CD14-positive monocyte (primary cell): ENCODE results near the gene TRPC6. TPM values are rescaled to one million over a fixed set of nuclear protein-coding genes. Genes with fewer than 3 reads are reported as not detected.

ENCODE experiments used
- DNase-seq, 3 donors: peaks; one replicate each; pipeline ENCODE4 v3.0.0-alpha.2; 2011 to 2022
- H2AFZ ChIP-seq: 2 replicates; pipeline ENCODE4 v1.6.0; 2012; ENCODE audit warnings: mild to moderate bottlenecking, low read depth, low read length, inconsistent platforms; ENCODE audit not compliant: insufficient read depth, poor library complexity, severe bottlenecking
- H3K27ac ChIP-seq, 2 donors: 1 replicate in 1 of 2; 2 replicates in 1 of 2; pipeline ENCODE4 v1.5.1; 2012 to 2013; ENCODE audit warnings: low read length in 2 of 2, control low read depth in 1 of 2, inconsistent platforms in 1 of 2, low read depth in 1 of 2, mild to moderate bottlenecking in 1 of 2
- H3K27me3 ChIP-seq, 2 donors: one replicate each; pipeline versions ENCODE4 v1.6.0 to v1.6.1; 2011 to 2013; ENCODE audit warnings: low read length in 2 of 2; ENCODE audit not compliant: control insufficient read depth in 2 of 2, insufficient read depth in 2 of 2
- H3K36me3 ChIP-seq, 2 donors: replicated peaks in 1 of 2; 1 replicate in 1 of 2; 2 replicates in 1 of 2; pipeline versions ENCODE4 v1.5.1 to v1.6.1; 2012 to 2013; ENCODE audit warnings: low read length in 2 of 2, control low read depth in 1 of 2, inconsistent platforms in 1 of 2, mild to moderate bottlenecking in 1 of 2; ENCODE audit not compliant: insufficient read depth in 2 of 2, control insufficient read depth in 1 of 2
- H3K4me1 ChIP-seq, 2 donors: 1 replicate in 1 of 2; 2 replicates in 1 of 2; pipeline versions ENCODE4 v1.5.1 to v1.6.1; 2012 to 2013; ENCODE audit warnings: low read length in 2 of 2, control low read depth in 1 of 2, inconsistent platforms in 1 of 2, mild to moderate bottlenecking in 1 of 2, moderate library complexity in 1 of 2; ENCODE audit not compliant: insufficient read depth in 2 of 2, control insufficient read depth in 1 of 2
- H3K4me2 ChIP-seq: replicated peaks from 2 replicates; pipeline ENCODE3; 2012; ENCODE audit warnings: low read length, moderate library complexity, mild to moderate bottlenecking; ENCODE audit not compliant: poor library complexity, severe bottlenecking; ENCODE audit errors: extremely low read depth
- H3K4me3 ChIP-seq, 3 experiments: fragments of 200-600 bp in 1 of 3; sonication (generic) in 1 of 3; replicated peaks in 1 of 3; 1 replicate in 2 of 3; 2 replicates in 1 of 3; pipeline ENCODE4 v1.5.1; 2011 to 2013; ENCODE audit warnings: low read length in 3 of 3, mild to moderate bottlenecking in 3 of 3, control low read depth in 2 of 3, low read depth in 2 of 3, inconsistent platforms in 1 of 3, moderate library complexity in 1 of 3
- H3K79me2 ChIP-seq: 2 replicates; pipeline ENCODE4 v1.6.0; 2012; ENCODE audit warnings: mild to moderate bottlenecking, control low read depth, inconsistent platforms, low read length, moderate library complexity; ENCODE audit not compliant: insufficient read depth
- H3K9ac ChIP-seq: 2 replicates; pipeline ENCODE4 v1.6.0; 2017; ENCODE audit warnings: low read length, mild to moderate bottlenecking; ENCODE audit not compliant: insufficient read depth, poor library complexity, severe bottlenecking
- H3K9me3 ChIP-seq, 2 donors: replicated peaks in 1 of 2; 1 replicate in 1 of 2; 2 replicates in 1 of 2; pipeline versions ENCODE4 v1.5.1 to v1.6.1; 2012 to 2013; ENCODE audit warnings: low read length in 2 of 2, control low read depth in 1 of 2; ENCODE audit not compliant: control insufficient read depth in 1 of 2, insufficient read depth in 1 of 2
- H4K20me1 ChIP-seq: 2 replicates; pipeline ENCODE4 v1.6.0; 2012; ENCODE audit warnings: mild to moderate bottlenecking, low read length, control low read depth, moderate library complexity; ENCODE audit not compliant: insufficient read depth
- H3K27ac Mint-ChIP-seq, 7 donors: one replicate each; pipeline ENCODE4 v1.8.0; 2020; ENCODE audit warnings: mild to moderate bottlenecking in 7 of 7, mixed read lengths in 7 of 7, moderate library complexity in 6 of 7, inconsistent platforms in 2 of 7
- H3K27me3 Mint-ChIP-seq, 3 donors: one replicate each; pipeline ENCODE4 v1.8.0; 2021 to 2022; ENCODE audit warnings: low read depth in 3 of 3, mild to moderate bottlenecking in 3 of 3, mixed read lengths in 3 of 3, moderate library complexity in 3 of 3, inconsistent platforms in 1 of 3
- H3K36me3 Mint-ChIP-seq, 2 donors: one replicate each; pipeline ENCODE4 v1.8.0; 2020; ENCODE audit warnings: mixed read lengths in 2 of 2, inconsistent platforms in 1 of 2, mild to moderate bottlenecking in 1 of 2
- H3K4me1 Mint-ChIP-seq: one replicate; pipeline ENCODE4 v1.8.0; 2020; ENCODE audit warnings: mild to moderate bottlenecking, mixed read lengths
- H3K4me3 Mint-ChIP-seq, 2 donors: one replicate each; pipeline ENCODE4 v1.8.0; 2020; ENCODE audit warnings: mild to moderate bottlenecking in 2 of 2, mixed read lengths in 2 of 2, moderate library complexity in 1 of 2
- H3K9me3 Mint-ChIP-seq, 7 donors: one replicate each; pipeline ENCODE4 v1.8.0; 2020 to 2022; ENCODE audit warnings: mixed read lengths in 7 of 7, mild to moderate bottlenecking in 6 of 7, moderate library complexity in 6 of 7, inconsistent platforms in 2 of 7
- CTCF ChIP-seq: fragments of 200-600 bp; IDR thresholded peaks from one replicate; pipeline ENCODE4 v1.8.0; 2022; ENCODE audit warnings: antibody characterized with exemption, mild to moderate bottlenecking
- WGBS: methylation state at CpG from one replicate; pipeline ENCODE4 v1.1.5; 2013; ENCODE audit warnings: missing lambda C conversion rate; ENCODE audit not compliant: insufficient coverage; 5-methylcytosine and 5-hydroxymethylcytosine counted together
- intact Hi-C, 2 donors: fragments of 100-400 bp; cut with micrococcal nuclease; formaldehyde crosslinking; loops; one replicate each; pipeline versions ENCODE4 v1.15.0 to v1.15.1; 2023
- polyA plus RNA-seq, 3 donors: library from polyadenylated mRNA; depleted of rRNA in 1 of 3; unstranded in 2 of 3; stranded (reverse) in 1 of 3; fragments of 300-500 nt in 2 of 3; fragments of >200 nt in 1 of 3; fragmentation: Illumina TruSeq in 2 of 3; gene quantifications; 1 replicate in 2 of 3; 2 replicates in 1 of 3; pipeline ENCODE4 v1.2.3, GENCODE V29; 2012 to 2021

TRPC6 gene
- polyA plus RNA-seq, 3 donors: 0.01 TPM; not detected in 2

GRCh38 chr11:101435408-101435973 lies 148.3 kb downstream of the TRPC6 start:
- Histone ChIP-seq H3K27me3 (no peaks in the 10 kb centered on the region), H3K4me3 (no peak overlapping the region), H3K36me3 (no peaks in the 10 kb centered on the region), H3K4me1 (no peaks in the 10 kb centered on the region), H3K27ac (no peak overlapping the region), H3K4me2 (no peak overlapping the region), H2AFZ (no peak overlapping the region), H3K9me3 (no peaks in the 10 kb centered on the region), H3K79me2 (no peaks in the 10 kb centered on the region), H3K9ac (no peak overlapping the region), H4K20me1 (no peaks in the 10 kb centered on the region)
- intact Hi-C loops: no loop called here
- WGBS: 67% methylated on average over 2 of the region's 3 CpGs
- peaks cover 0 to 4% (median 1%) of the 10 kb centered on the region in 7 donors for H3K9me3 Mint-ChIP-seq
- no peaks in the 10 kb centered on the region for H3K4me1 Mint-ChIP-seq
- H3K27me3 Mint-ChIP-seq: peaks cover 0 to 7% (median 0%) of the 10 kb centered on the region in 3 donors
- TF ChIP-seq CTCF: no peak
- H3K27ac Mint-ChIP-seq: no peak overlapping the region
- no peak for DNase-seq
- H3K4me3 Mint-ChIP-seq: no peak overlapping the region
- no peaks in the 10 kb centered on the region for H3K36me3 Mint-ChIP-seq

- intact Hi-C loops: no loop called here
- H3K9me3 ChIP-seq: peaks cover 0 to 3% of the 10 kb centered on the region in 2 donors
These were observed 149.7 kb downstream of the TRPC6 start for GRCh38 chr11:101434026-101434643.

More at GRCh38 chr11:101434026-101434643, 149.7 kb downstream of the TRPC6 start:
- no peak overlapping the region for H3K27ac Mint-ChIP-seq
- Histone ChIP-seq H3K9ac (no peak overlapping the region), H3K27me3 (no peaks in the 10 kb centered on the region), H2AFZ (no peak overlapping the region), H3K36me3 (no peaks in the 10 kb centered on the region), H3K4me1 (no peaks in the 10 kb centered on the region), H3K79me2 (no peaks in the 10 kb centered on the region), H3K4me2 (no peak overlapping the region), H3K4me3 (no peak overlapping the region), H3K27ac (no peak overlapping the region), H4K20me1 (no peaks in the 10 kb centered on the region)
- DNase-seq: no peak
- WGBS: 86% methylated on average over 3 of the region's 3 CpGs
- H3K9me3 Mint-ChIP-seq: peaks cover 0 to 5% (median 2%) of the 10 kb centered on the region in 7 donors
- H3K27me3 Mint-ChIP-seq: peaks cover 0 to 7% (median 0%) of the 10 kb centered on the region in 3 donors
- no peak for TF ChIP-seq CTCF
- no peaks in the 10 kb centered on the region for H3K36me3 Mint-ChIP-seq
- H3K4me3 Mint-ChIP-seq: no peak overlapping the region
- no peaks in the 10 kb centered on the region for H3K4me1 Mint-ChIP-seq
